SU-DHL-6 (cell line): ENCODE results near the gene NELFE.

Experiments used
- H2AFZ ChIP-seq: fragments of 200-600 bp; sonication (generic); 2 replicates; pipeline ENCODE4 v1.6.1; 2014; ENCODE audit warnings: low read depth, mild to moderate bottlenecking, moderate library complexity, mixed read lengths, antibody characterized with exemption, low read length; ENCODE audit not compliant: severe bottlenecking
- H3F3A ChIP-seq: fragments of 200-600 bp; shearing (Covaris generic); 2 replicates; pipeline ENCODE4 v1.6.0; 2016; ENCODE audit warnings: antibody characterized with exemption, mild to moderate bottlenecking; ENCODE audit not compliant: insufficient read depth
- H3K27ac ChIP-seq: fragments of 200-600 bp; sonication (generic); 2 replicates; pipeline ENCODE4 v1.5.1; 2016; ENCODE audit warnings: low read depth, mild to moderate bottlenecking, low read length, moderate library complexity, mixed read lengths
- H3K27me3 ChIP-seq: fragments of 200-600 bp; sonication (generic), shearing (Covaris generic); 2 replicates; pipeline ENCODE4 v1.6.0; 2014; ENCODE audit warnings: mild to moderate bottlenecking, low read length
- H3K36me3 ChIP-seq: fragments of 200-600 bp; sonication (generic); 2 replicates; pipeline ENCODE4 v1.6.1; 2014; ENCODE audit warnings: mild to moderate bottlenecking, low read length, mixed read lengths
- H3K4me2 ChIP-seq: fragments of 300-600, 200-600 bp; shearing (Covaris generic), sonication (generic); 2 replicates; pipeline ENCODE4 v1.6.0; 2014; ENCODE audit warnings: low read length, low read depth, mild to moderate bottlenecking; ENCODE audit not compliant: poor library complexity, severe bottlenecking
- H3K4me3 ChIP-seq: fragments of 200-600 bp; sonication (generic); 2 replicates; pipeline ENCODE4 v1.5.1; 2014; ENCODE audit warnings: antibody characterized with exemption, low read length, mild to moderate bottlenecking, mixed read lengths; ENCODE audit not compliant: insufficient read depth, poor library complexity, severe bottlenecking
- H3K79me2 ChIP-seq: fragments of 200-600 bp; sonication (generic); 2 replicates; pipeline ENCODE4 v1.6.1; 2014; ENCODE audit warnings: mild to moderate bottlenecking, low read length, moderate library complexity; ENCODE audit not compliant: insufficient read depth
- H3K9ac ChIP-seq: fragments of 200-600 bp; sonication (generic); 2 replicates; pipeline ENCODE4 v1.7.0; 2014; ENCODE audit warnings: mild to moderate bottlenecking, low read length
- H3K9me2 ChIP-seq: fragments of 200-600 bp; sonication (generic); replicated peaks from 2 replicates; pipeline ENCODE4 v1.6.1; 2014; ENCODE audit warnings: low read length; ENCODE audit not compliant: insufficient read depth
- H3K9me3 ChIP-seq: fragments of 200-600 bp; sonication (generic); 2 replicates; pipeline ENCODE4 v1.6.1; 2014; ENCODE audit warnings: low read length, mixed read lengths; ENCODE audit not compliant: insufficient read depth
- H4K20me1 ChIP-seq: fragments of 200-600 bp; sonication (generic); 2 replicates; pipeline ENCODE4 v1.6.1; 2014; ENCODE audit warnings: low read depth, mild to moderate bottlenecking, antibody characterized with exemption, low read length, moderate library complexity, mixed read lengths
- CTCF ChIP-seq: fragments of 200-600 bp; sonication (generic); IDR thresholded peaks from one replicate; pipeline ENCODE4 v1.5.1; 2017; ENCODE audit warnings: antibody characterized with exemption, mild to moderate bottlenecking, low read length, moderate library complexity; ENCODE audit not compliant: insufficient read depth, poor library complexity, severe bottlenecking
- EZH2phosphoT487 ChIP-seq: fragments of 200-600 bp; sonication (generic), shearing (Covaris generic); conservative IDR thresholded peaks from 2 replicates; pipeline ENCODE4 v1.6.1; 2018; ENCODE audit warnings: mild to moderate bottlenecking, antibody characterized with exemption, low read length, moderate library complexity, mixed read lengths

The NELFE gene

GRCh38 chr6:31903957-31904356 lies 54.8 kb downstream of the NELFE start:
- Histone ChIP-seq H3K4me3 (no peak overlapping the region), H3K36me3 (no peaks in the 10 kb centered on the region), H2AFZ (no peak overlapping the region), H3K9me3 (no peaks in the 10 kb centered on the region), H3K79me2 (no peaks in the 10 kb centered on the region), H4K20me1 (no peaks in the 10 kb centered on the region), H3F3A (peaks cover 39% of the 10 kb centered on the region), H3K9ac (no peak overlapping the region), H3K27me3 (0 out of 2 replicates have a peak, but pooled peaks cover 3% of the 10 kb centered on the region), H3K27ac (no peak overlapping the region), H3K9me2 (no peaks in the 10 kb centered on the region), H3K4me2 (no peak overlapping the region)
- no peak for TF ChIP-seq CTCF
- TF ChIP-seq EZH2phosphoT487: no peak
